Measurements from ENCODE around the gene PHGDH. TPM values are rescaled to one million over a fixed set of nuclear protein-coding genes. Genes with fewer than 3 reads are reported as not detected.

The PHGDH gene
- 184 and 311 TPM in 2 replicates for total RNA-seq

GRCh38 chr1:119711804-119712341 lies at the start of gene PHGDH:
PHGDH (plus strand) TSS chr1:119711934; CDS start chr1:119712023, 89 bp downstream.

GRCh38 chr1:119768778-119769177 lies 57.0 kb downstream of the PHGDH start, which contains the start of gene HMGCS2:
HMGCS2 (minus strand) TSS chr1:119768905; CDS start chr1:119768844, 61 bp downstream.

Other genes with a start within 250 kb of the PHGDH start
- not detected in 2 replicates for gene HSD3B1, start 204.7 kb upstream of the PHGDH start, total RNA-seq
- gene ZNF697, start 63.7 kb upstream of the PHGDH start, total RNA-seq, result 7.2 and 8.9 TPM in 2 replicates
- not detected in 2 replicates for gene HMGCS2, start 57.0 kb downstream of the PHGDH start, total RNA-seq
- not detected in 2 replicates for gene REG4, start 99.5 kb downstream of the PHGDH start, total RNA-seq
- gene ADAM30, start 184.6 kb downstream of the PHGDH start, total RNA-seq, result not detected in 2 replicates

Data from hair follicular keratinocyte (primary cell).